Effector CD4-positive, alpha-beta T cell (primary cell): ENCODE measurements around the gene SGMS1.
"Not testable (repeated sequence)": the region's sequence is repeated elsewhere in the genome, so short reads cannot be mapped to it uniquely, and the experiment has no call there.

Experiments
- DNase-seq: peaks from one replicate; pipeline ENCODE4 v3.0.0-alpha.2; 2020

Gene SGMS1

GRCh38 chr10:50528206-50528605 lies 95.5 kb downstream of the SGMS1 start:
- DNase-seq = no peak

DNA sequence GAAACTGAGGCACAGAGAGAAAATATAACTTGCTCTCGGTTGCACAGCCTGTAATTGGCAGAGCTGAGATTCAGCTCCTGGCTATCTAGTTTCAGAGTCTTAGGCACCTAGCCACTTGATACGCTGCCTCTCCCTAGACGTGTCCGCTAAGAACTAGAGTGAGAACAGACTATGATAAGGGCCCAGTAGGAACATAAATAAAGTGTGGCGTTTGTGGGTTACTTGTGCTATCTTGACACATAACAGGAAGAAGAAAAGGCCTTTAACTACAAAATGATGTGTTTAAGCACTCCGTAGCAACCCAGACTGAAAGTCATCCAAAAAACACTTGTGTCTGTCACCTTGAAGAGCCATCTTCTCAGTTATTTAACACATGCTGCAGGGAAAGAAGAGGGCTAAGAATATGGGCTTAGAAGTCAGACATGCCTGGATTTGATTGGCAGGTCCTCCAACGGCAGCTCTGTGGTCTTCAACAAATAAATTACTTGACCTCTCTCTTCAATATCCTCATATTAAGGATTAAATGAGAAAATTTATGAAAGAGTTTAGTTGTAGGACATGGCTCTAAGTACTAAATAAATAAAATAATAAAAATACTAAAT lies 96.2 kb downstream of the SGMS1 start:
- no peak for DNase-seq

DNA sequence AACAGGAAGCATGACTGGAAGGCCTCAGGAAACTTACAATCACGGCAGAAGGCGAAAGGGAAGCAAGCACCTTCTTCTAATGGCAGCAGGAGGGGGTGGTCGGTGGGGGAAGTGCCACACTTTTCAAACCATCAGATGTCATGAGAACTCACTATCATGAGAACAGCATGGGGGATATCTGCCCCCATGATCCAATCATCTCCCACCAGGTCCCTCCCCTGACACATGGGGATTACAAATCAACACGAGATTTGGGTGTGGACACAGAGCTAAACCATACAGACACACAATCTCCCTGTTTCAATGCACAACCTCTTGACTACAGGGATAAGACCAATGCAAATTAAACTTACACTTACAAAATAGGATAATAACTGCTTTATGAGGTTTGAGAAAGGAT lies 97.6 kb downstream of the SGMS1 start:
- DNase-seq = no peak

DNA sequence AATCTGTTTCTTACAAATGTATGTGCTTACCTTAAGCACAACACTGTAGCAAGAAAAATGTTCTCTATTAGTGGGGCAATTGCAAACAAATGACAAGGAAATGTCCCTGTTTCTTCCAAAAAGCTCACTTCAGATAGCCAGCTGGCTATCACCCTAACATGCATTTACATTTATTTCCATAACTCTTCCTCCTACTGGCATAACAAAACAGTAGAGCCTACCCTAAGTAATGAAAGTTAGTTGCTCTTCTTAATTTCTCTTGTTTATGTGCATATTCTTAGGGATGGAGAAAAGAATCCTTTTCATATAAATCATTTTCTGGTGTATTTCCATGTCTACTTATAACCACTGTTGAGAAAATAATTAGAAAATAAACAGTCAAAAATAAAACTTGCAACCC lies 100.4 kb downstream of the SGMS1 start:
- no peak for DNase-seq

DNA sequence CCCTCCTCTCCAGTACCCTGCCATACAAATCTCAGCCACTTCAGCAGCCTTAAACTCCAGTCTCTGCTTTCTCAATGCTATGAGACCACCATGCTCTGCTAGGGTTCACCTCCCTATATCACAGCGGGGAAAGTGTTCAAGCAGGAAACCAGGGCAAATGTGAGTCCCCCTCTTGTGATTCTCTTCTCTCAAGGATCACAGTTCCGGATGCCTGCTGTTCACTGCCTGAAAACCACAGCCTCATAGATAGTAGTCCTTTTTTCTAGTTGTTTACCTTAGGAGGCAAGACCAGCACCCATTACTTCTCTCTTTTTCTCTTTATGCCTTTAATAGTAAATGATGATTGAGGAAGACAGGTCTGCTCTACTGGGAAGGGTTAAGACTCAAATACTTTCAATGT lies 100.8 kb downstream of the SGMS1 start:
- no peak for DNase-seq

DNA sequence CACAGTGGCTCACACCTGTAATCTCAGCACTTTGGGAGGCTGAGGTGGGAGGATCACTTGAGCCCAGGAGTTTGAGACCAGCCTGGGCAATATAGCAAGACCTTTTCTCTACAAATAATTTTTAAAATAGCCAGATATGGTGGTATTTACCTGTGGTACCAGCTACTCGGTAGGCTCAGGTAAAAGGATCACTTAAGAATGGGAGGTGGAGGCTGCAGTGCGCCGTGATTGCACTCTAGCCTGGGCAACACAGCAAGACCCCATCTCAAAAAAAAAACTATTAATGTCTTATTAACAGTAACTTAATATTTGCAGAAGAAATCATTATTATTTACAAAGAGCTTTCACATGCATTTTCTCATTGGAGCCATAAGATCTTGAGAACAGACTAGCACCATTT lies 103.6 kb downstream of the SGMS1 start:
- no peak for DNase-seq

GRCh38 chr10:50517626-50518025 lies 106.1 kb downstream of the SGMS1 start:
- no peak for DNase-seq

DNA sequence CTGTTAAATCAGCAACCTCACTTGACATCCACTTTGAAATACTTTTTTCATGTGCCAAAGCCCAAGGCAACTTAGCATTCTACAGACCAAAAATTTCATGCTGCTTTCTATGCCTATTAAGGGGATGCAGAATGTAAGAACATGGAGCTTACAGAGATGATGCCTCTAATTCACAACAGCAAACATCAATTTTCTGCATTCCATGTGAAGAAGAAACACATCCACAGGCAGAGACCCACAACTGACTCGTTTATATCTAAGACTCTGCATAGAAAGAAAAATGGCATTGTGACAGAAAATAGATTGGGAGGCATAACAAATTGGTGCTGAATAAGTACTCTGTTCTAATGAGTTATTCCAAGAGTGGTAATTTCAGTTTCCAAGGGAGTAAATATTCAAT lies 107.6 kb downstream of the SGMS1 start:
- DNase-seq = no peak

- no peak for DNase-seq
These were observed 108.3 kb downstream of the SGMS1 start for GRCh38 chr10:50515420-50515819.

GRCh38 chr10:50514995-50515394 lies 108.8 kb downstream of the SGMS1 start:
- DNase-seq = no peak

DNA sequence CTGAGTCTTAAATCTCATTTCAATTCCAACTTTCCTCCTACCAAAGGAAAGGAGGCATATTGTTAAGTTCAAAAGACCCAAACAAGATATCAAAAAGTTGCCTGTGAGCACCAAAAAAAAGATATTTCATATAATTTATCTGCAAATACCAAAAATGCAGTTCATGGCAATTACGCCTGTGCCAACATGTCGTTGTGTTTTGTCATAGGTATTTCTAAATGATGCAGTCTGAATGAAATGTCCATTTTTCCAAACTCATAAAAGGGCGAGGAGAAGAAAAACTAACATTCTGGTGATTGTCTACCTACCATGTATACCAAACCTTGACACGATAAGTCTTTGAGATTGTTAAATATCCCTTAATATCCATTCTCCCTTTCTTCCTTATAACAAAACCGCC lies 109.8 kb downstream of the SGMS1 start:
- no peak for DNase-seq

DNA sequence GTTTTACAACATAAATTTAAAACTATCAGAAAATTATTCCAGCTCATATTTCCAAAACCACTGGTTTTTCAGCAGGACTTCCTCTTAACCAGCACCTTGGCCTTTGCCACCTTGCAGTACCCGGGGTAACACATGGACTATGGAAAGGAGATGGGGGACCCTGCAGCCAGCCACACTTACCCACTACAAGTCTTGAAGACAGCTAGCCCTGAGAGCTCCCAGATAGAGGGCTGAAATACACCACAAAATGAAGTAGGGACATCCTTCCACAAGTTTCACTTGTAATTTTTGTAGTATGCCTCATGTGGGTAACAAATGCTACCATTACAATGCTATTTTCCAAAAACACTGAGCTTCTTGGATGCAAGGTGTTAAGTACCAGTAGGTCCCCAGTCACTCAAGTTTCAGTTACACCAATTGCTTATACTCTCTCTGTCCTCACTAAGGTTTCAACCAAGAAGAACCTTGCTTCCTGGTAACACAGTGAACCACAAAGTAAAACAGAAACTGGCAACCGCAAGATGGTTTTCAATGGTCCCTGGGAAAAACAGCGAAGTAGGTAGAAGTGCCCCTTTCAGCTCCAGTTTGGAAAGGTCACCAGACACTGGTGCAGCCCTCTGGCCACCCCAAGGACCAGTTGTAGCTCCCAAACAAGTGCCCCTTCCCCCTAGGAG lies 110.9 kb downstream of the SGMS1 start:
- no peak for DNase-seq

DNA sequence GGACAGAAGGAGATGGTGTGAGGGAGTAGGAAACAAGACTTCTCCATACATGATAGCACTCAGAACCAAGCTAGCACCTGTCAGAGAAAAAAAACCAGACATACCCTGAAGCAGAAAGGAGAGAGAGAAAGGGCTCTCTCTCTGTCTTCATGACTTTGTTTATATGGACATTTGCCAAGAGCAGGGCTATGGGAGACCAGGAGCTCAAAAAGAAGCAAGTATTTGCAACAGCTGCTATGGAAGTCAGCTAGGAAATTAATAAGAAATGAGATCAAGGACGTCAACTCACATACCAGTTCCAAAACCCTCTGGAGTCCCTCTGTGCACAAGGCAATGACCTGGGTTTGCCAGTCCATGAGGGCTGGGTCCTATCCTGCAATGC lies 111.6 kb downstream of the SGMS1 start:
- DNase-seq = no peak

GRCh38 chr10:50511492-50512213 lies 112.1 kb downstream of the SGMS1 start:
- no peak for DNase-seq

DNA sequence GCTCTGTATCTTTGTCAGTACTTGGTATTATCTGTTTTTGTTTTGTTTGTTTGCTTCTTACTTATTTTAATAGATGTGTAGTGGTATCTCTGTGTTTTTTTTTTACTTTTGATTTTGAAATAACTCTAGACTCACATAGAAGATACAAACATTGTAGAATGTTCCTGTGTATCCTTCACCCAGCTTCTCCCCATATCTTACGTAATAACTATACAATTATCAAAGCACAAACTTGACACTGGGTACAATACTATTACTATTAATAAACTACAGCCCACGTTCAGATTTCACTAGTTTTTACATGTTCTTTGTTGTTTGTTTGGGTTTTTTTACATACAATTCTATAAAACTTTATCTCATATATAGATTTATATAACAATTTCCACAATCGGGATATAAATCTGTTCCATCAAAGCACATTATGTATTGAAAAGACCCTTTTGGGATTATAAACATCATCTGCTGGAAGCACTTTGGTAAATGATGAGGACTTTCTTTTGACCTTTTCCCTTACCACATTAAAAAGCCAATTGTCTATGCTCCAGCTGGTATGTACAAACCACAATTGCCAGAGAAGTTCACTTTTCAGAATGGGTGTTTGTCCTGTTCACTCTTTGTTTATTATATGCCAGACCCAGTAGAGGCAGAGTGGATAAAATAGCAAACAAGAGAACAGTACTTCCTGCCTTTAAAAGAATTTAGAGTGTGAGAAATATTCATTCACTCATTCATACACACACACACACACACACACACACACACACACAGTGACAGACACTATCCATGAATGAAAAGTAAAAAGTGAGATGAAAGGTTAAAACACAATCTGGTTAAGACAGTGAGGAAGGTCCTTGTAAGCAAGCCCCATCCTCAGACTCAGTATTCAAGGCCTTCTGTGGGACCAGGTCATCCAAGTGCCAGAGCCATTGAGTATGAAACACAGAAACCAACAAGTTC lies 113.0 kb downstream of the SGMS1 start:
- DNase-seq = no peak

DNA sequence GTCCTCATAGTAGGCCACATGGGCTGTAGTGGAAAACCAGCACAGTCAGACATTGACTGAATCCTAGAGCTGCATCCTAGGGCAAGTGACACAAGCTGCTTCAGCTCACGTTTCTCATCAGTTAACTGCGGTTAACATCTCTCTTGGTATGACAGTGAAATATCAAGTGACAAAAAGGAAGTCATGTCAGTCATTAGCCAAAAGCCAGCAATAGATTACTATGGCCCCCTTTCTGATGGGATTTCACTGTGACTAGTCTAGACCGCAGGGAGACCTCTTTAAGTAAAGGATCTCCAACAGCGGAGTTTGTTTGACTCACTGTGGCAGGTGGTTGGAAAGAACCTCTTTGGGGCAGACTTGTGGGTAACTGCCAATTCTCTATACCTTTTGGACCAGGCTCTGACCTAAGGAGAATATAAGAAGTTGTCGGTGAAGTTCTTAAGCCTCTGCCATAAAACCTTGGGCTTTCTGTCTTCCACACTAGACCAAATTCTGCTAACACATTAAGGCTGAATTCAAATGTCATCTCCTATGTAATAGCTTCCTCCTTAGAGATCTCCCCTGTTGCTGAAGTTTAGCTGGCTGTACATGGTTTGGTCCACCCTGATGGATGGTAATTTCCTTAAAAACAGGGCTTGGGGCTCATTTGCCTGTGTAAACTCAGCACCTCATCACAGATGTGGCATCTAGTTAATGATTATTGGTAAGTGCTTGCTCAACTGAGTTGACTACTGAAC lies 115.3 kb downstream of the SGMS1 start:
- DNase-seq = no peak

- no peak for DNase-seq
These were observed 116.7 kb downstream of the SGMS1 start for GRCh38 chr10:50506861-50507573.

DNA sequence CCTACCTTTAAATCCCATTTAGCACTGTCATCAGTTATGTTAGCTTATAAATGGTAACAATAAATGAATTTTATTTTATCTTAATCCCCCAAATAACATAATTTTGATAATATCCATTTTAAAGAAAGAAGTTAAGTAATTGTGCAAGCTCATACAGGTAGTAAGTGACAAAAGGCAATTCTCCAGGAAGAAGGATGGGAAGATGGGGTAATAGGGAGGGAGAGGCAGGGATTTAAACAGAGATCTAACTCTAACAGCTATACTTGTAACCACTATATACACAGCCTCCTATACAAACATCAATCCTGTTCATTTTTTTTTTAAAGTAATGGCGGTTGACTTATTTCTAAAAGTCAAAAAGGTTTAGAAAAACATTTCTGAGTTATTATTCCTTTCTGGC lies 119.4 kb downstream of the SGMS1 start:
- no peak for DNase-seq

GRCh38 chr10:50503661-50504320 lies 120.0 kb downstream of the SGMS1 start:
- DNase-seq = no peak

GRCh38 chr10:50503156-50503555 lies 120.6 kb downstream of the SGMS1 start:
- DNase-seq = not testable (repeated sequence)

GRCh38 chr10:50501924-50502452 lies 121.8 kb downstream of the SGMS1 start:
- DNase-seq = no peak
